Measurements from ENCODE around the gene MALT1.

DNA sequence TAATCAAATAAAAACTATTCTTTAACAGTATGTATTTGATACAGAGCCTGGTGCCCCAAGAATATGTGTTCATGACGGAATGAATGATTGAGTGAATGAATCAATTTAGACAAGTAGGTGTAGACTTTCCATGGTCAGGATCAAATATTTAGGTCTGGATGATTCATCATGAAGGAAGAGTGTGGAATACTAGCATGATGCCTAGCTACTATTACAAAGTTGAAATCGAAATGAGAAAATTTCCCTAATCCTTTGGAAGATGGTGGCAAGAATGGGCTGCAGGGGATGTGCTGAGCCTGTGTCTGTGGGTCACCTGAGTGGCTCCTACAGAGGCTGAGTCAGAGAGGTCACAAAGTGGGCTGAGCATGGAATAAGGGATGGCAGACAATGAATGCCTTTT, 3.1 kb upstream of the MALT1 start:
- TF ChIP-seq, protein P1, sequence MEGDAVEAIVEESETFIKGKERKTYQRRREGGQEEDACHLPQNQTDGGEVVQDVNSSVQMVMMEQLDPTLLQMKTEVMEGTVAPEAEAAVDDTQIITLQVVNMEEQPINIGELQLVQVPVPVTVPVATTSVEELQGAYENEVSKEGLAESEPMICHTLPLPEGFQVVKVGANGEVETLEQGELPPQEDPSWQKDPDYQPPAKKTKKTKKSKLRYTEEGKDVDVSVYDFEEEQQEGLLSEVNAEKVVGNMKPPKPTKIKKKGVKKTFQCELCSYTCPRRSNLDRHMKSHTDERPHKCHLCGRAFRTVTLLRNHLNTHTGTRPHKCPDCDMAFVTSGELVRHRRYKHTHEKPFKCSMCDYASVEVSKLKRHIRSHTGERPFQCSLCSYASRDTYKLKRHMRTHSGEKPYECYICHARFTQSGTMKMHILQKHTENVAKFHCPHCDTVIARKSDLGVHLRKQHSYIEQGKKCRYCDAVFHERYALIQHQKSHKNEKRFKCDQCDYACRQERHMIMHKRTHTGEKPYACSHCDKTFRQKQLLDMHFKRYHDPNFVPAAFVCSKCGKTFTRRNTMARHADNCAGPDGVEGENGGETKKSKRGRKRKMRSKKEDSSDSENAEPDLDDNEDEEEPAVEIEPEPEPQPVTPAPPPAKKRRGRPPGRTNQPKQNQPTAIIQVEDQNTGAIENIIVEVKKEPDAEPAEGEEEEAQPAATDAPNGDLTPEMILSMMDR (IDR thresholded peaks at IDR 0.05) = no peak
- no peak for TF ChIP-seq POLR2A (IDR thresholded peaks at IDR 0.05)
